Spleen (tissue), 11 donors: ENCODE data around the gene ACAD11. TPM values are rescaled to one million over a fixed set of nuclear protein-coding genes. Genes with fewer than 3 reads are reported as not detected.
"Not testable (repeated sequence)": the region's sequence is repeated elsewhere in the genome, so short reads cannot be mapped to it uniquely, and the experiment has no call there.

Source experiments
- DNase-seq: peaks from one replicate; pipeline ENCODE4 v3.0.0-alpha.2; 2020
- H3K27ac ChIP-seq, 8 donors: fragments of 200-600 bp; sonication (generic) in 7 of 8; 1 replicate in 4 of 8; 2 replicates in 4 of 8; pipeline versions ENCODE4 v1.5.0 to v1.8.0; 2016 to 2021; ENCODE audit warnings: inconsistent platforms in 4 of 8, mild to moderate bottlenecking in 4 of 8, moderate library complexity in 1 of 8
- H3K27me3 ChIP-seq, 7 donors: fragments of 200-600 bp; sonication (generic) in 6 of 7; replicated peaks in 1 of 7; 1 replicate in 4 of 7; 2 replicates in 3 of 7; pipeline versions ENCODE4 v1.5.0 to v1.8.0; 2016 to 2021; ENCODE audit warnings: inconsistent platforms in 3 of 7, mild to moderate bottlenecking in 1 of 7
- H3K36me3 ChIP-seq, 6 donors: fragments of 200-600 bp; sonication (generic) in 5 of 6; 1 replicate in 4 of 6; 2 replicates in 2 of 6; pipeline versions ENCODE4 v1.5.0 to v1.8.0; 2016 to 2021; ENCODE audit warnings: inconsistent platforms in 2 of 6
- H3K4me1 ChIP-seq, 6 donors: fragments of 200-600 bp; sonication (generic) in 5 of 6; 1 replicate in 3 of 6; 2 replicates in 3 of 6; pipeline versions ENCODE4 v1.5.0 to v1.8.0; 2016 to 2021; ENCODE audit warnings: inconsistent platforms in 3 of 6
- H3K4me3 ChIP-seq, 8 donors: fragments of 200-600 bp; sonication (generic) in 7 of 8; 1 replicate in 4 of 8; 2 replicates in 4 of 8; pipeline versions ENCODE4 v1.5.0 to v1.8.0; 2016 to 2021; ENCODE audit warnings: inconsistent platforms in 4 of 8, mild to moderate bottlenecking in 4 of 8, moderate library complexity in 2 of 8
- H3K9me3 ChIP-seq, 8 donors: fragments of 200-600 bp; sonication (generic) in 7 of 8; 1 replicate in 4 of 8; 2 replicates in 4 of 8; pipeline versions ENCODE4 v1.5.0 to v1.8.0; 2016 to 2021; ENCODE audit warnings: inconsistent platforms in 4 of 8
- CTCF ChIP-seq, 11 experiments: fragments of 200-600 bp in 7 of 11; fragments of 450-650 bp in 4 of 11; sonication (generic) in 4 of 11; IDR thresholded peaks in 8 of 11; conservative IDR thresholded peaks in 3 of 11; 1 replicate in 7 of 11; 2 replicates in 4 of 11; pipeline versions ENCODE4 v1.4.0 to v1.8.0; 2016 to 2021; ENCODE audit warnings: antibody characterized with exemption in 11 of 11, inconsistent platforms in 4 of 11, mild to moderate bottlenecking in 1 of 11
- POLR2A ChIP-seq, 3 donors: fragments of 450-650 bp; IDR thresholded peaks; one replicate each; pipeline ENCODE4 v1.5.1; 2017; ENCODE audit warnings: antibody characterized with exemption in 3 of 3, mild to moderate bottlenecking in 1 of 3
- POLR2AphosphoS5 ChIP-seq, 3 donors: sonication (generic); formaldehyde crosslinking; IDR thresholded peaks; one replicate each; pipeline ENCODE4 v1.5.1; 2017; ENCODE audit warnings: antibody characterized with exemption in 3 of 3
- WGBS, 5 donors: extraction: QIAGEN DNeasy Blood & Tissue Kit in 3 of 5; methylation state at CpG; one replicate each; pipeline versions ENCODE4 v1.1.5 to v1.1.7; 2013 to 2018; 5-methylcytosine and 5-hydroxymethylcytosine counted together
- intact Hi-C: fragments of 100-400 bp; cut with DNase I; formaldehyde crosslinking; loops from one replicate; pipeline ENCODE4 v1.15.0; 2023; ENCODE audit warnings: low total_unique reads
- polyA plus RNA-seq, 3 donors: library from polyadenylated mRNA; stranded (reverse); fragments of 200-250 nt; gene quantifications; one replicate each; pipeline ENCODE4 v1.2.1, GENCODE V29; 2013
- total RNA-seq, 7 donors: library from RNA; depleted of rRNA in 3 of 7; stranded (reverse); fragments of >200 nt in 3 of 7; fragmentation: NEBNext Ultra II Directional in 4 of 7; extraction: Animal tissue kit (Norgen Biotek cat#: 25700) in 4 of 7; gene quantifications; one replicate each; pipeline versions ENCODE4 v1.1.0 to v1.2.1, GENCODE V29; 2016 to 2021
- donor health status: healthy with polysubstance abuse.
- donor health status: DM: no; HTN: no; CAD: no; lungs with moderate emphysema.
- donor health status: DM: no; HTN: no; CAD: no.
- donor health status: Bipolar disorder and iron deficiency.
- donor health status: healthy.
- donor health status: DM: no; HTN: no; CAD: no.
- donor health status: DM: yes; HTN: yes; CAD: no.

ACAD11 gene
- total and polyA plus RNA-seq, 10 donors, result 6.8 to 40.0 (median 24.7) TPM

- DNase-seq, result no peak
- Histone ChIP-seq H3K4me1 (no peaks in the 10 kb centered on the region), H3K4me3 (no peak overlapping the region), H3K9me3 (no peaks in the 10 kb centered on the region), H3K27me3 (no peaks in the 10 kb centered on the region), H3K36me3 (peaks cover 0 to 62% (median 7%) of the 10 kb centered on the region in 6 donors), H3K27ac (no peak overlapping the region)
- WGBS, 5 donors, result 81 to 91% (median 89%) methylated on average over 4 of the region's 4 CpGs
- intact Hi-C loops, result no loop called here
- TF ChIP-seq POLR2A (IDR thresholded peaks at IDR 0.05), result no peak
- TF ChIP-seq CTCF (IDR thresholded peaks at IDR 0.05 in 8 of 11, conservative IDR thresholded peaks at IDR 0.05 in 3 of 11), result no peak
- no peak for TF ChIP-seq POLR2AphosphoS5 (IDR thresholded peaks at IDR 0.05)
Observed at GRCh38 chr3:132561003-132561402, 98.6 kb downstream of the ACAD11 start.

- Histone ChIP-seq H3K9me3 (no peaks in the 10 kb centered on the region), H3K4me3 (no peak overlapping the region), H3K36me3 (peaks cover 0 to 53% (median 7%) of the 10 kb centered on the region in 6 donors), H3K27me3 (no peaks in the 10 kb centered on the region), H3K27ac (no peak overlapping the region), H3K4me1 (no peaks in the 10 kb centered on the region)
- 82 to 95% (median 92%) methylated on average over 8 of the region's 8 CpGs for WGBS, 5 donors
- DNase-seq, result no peak
- TF ChIP-seq POLR2AphosphoS5 (IDR thresholded peaks at IDR 0.05) (no peak), POLR2A (IDR thresholded peaks at IDR 0.05) (no peak), CTCF (IDR thresholded peaks at IDR 0.05 in 8 of 11, conservative IDR thresholded peaks at IDR 0.05 in 3 of 11) (no peak)
- intact Hi-C loops, result no loop called here
Observed at GRCh38 chr3:132556508-132557159, 103.0 kb downstream of the ACAD11 start.

- H3K4me3 ChIP-seq, H3K9me3 ChIP-seq, DNase-seq, H3K4me1 ChIP-seq, H3K27me3 ChIP-seq, intact Hi-C loops, H3K27ac ChIP-seq: not testable (repeated sequence)
- H3K36me3 ChIP-seq, result peaks cover 0 to 51% (median 7%) of the 10 kb centered on the region in 6 donors
- WGBS, 5 donors, result 89 to 95% (median 91%) methylated on average over 3 of the region's 3 CpGs
Observed at GRCh38 chr3:132556036-132556386, 103.6 kb downstream of the ACAD11 start.

- DNase-seq, result no peak
- Histone ChIP-seq H3K4me3 (no peak overlapping the region), H3K27ac (no peak overlapping the region), H3K9me3 (no peaks in the 10 kb centered on the region), H3K4me1 (peaks cover 0 to 6% (median 4%) of the 10 kb centered on the region in 6 donors), H3K27me3 (no peaks in the 10 kb centered on the region), H3K36me3 (peaks cover 0 to 45% (median 4%) of the 10 kb centered on the region in 6 donors)
- intact Hi-C loops, result no loop called here
- 86 to 94% (median 90%) methylated on average over 5 of the region's 5 CpGs for WGBS, 5 donors
- TF ChIP-seq POLR2A (IDR thresholded peaks at IDR 0.05) (no peak), POLR2AphosphoS5 (IDR thresholded peaks at IDR 0.05) (no peak), CTCF (IDR thresholded peaks at IDR 0.05 in 8 of 11, conservative IDR thresholded peaks at IDR 0.05 in 3 of 11) (no peak)
Observed at GRCh38 chr3:132555306-132556035, 104.1 kb downstream of the ACAD11 start.
